HUES6 (cell line): ENCODE data around the gene ECPAS.
"Not testable (repeated sequence)": the region's sequence is repeated elsewhere in the genome, so short reads cannot be mapped to it uniquely, and the experiment has no call there.

Experiments used
- H3K27ac ChIP-seq: 2 replicates; pipeline ENCODE4 v1.7.0; 2013; ENCODE audit warnings: low read depth, mild to moderate bottlenecking, low read length, inconsistent platforms
- H3K27me3 ChIP-seq: 2 replicates; pipeline ENCODE4 v1.6.1; 2013; ENCODE audit warnings: low read length; ENCODE audit not compliant: control insufficient read depth, insufficient read depth
- H3K36me3 ChIP-seq: 2 replicates; pipeline ENCODE4 v1.6.1; 2013; ENCODE audit warnings: low read length; ENCODE audit not compliant: control insufficient read depth, insufficient read depth
- H3K4me1 ChIP-seq: 2 replicates; pipeline ENCODE4 v1.6.1; 2013; ENCODE audit warnings: low read length; ENCODE audit not compliant: control insufficient read depth, insufficient read depth
- H3K4me3 ChIP-seq: 2 replicates; pipeline ENCODE4 v1.5.1; 2013; ENCODE audit warnings: low read depth, low read length
- H3K9ac ChIP-seq: one replicate; pipeline ENCODE4 v1.6.1; 2013; ENCODE audit warnings: mild to moderate bottlenecking, low read length
- H3K9me3 ChIP-seq: 2 replicates; pipeline ENCODE4 v1.6.1; 2013; ENCODE audit warnings: low read depth, low read length; ENCODE audit not compliant: control insufficient read depth, insufficient read depth

Gene ECPAS

DNA sequence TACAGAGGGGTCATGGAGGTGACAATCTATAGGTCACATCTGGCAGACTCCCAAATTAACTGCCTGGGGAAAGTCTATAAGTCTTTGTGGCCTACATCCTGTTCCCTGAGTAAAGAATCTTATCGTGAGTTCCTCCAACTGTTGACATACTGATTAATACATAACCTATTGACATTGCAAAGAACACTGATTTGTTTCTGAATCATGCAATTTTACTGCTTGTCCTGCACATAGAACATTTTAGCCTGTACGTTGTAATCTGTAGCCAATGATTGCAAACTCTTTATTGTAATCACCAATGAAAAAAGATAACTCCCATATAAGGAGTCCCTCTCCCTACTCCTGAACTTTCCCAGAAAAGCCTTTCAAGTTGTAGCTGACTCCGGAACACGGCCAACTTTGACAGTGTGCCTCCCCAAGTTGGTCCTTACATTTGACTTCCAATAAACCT, 135.3 kb downstream of the ECPAS start:
- H3K27me3 ChIP-seq = no peaks in the 10 kb centered on the region
- no peak overlapping the region for H3K9ac ChIP-seq
- no peak overlapping the region for H3K27ac ChIP-seq
- H3K36me3 ChIP-seq = no peaks in the 10 kb centered on the region
- H3K9me3 ChIP-seq = no peaks in the 10 kb centered on the region
- no peak overlapping the region for H3K4me3 ChIP-seq
- no peaks in the 10 kb centered on the region for H3K4me1 ChIP-seq

DNA sequence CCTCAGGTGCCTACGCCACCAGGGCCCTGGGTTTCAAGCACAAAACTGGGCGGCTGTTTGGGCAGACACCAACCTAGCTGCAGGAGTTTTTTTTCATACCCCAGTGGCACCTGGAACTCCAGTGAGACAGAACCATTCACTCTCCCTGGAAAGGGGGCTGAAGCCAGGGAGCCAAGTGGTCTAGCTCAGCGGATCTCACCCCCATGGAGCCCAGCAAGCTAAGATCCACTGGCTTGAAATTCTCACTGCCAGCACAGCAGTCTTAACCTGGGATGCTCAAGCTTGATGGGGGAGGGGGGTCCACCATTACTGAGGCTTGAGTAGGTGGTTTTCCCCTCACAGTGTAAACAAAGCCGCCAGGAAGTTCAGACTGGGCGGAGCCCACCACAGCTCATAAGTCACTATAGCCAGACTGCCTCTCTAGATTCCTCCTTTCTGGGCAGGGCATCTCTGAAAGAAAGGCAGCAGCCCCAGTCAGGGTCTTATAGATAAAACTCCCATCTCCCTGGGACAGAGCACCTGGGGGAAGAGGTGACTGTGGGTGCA, 149.8 kb downstream of the ECPAS start:
- H3K36me3 ChIP-seq, H3K4me3 ChIP-seq, H3K4me1 ChIP-seq, H3K27ac ChIP-seq, H3K9ac ChIP-seq, H3K9me3 ChIP-seq, H3K27me3 ChIP-seq: not testable (repeated sequence)

DNA sequence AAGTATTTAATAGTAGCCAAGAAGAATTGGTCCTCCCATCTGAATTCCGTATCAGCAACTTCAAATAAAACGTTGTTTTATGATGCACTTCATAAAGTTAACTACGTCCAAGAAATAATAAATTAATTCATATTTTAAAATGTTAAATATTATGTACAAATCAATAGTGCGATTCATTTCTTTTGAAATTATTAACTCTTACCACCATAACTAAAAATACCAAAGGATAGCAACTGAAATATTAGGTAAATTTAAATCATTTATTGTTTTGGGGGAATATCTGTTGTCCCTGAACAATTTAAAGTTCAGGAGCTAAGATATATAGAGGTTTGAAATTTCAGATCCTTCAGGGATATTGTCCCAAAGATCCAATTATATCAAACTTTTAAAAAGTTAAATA, 154.1 kb downstream of the ECPAS start, which contains the start of gene OR2K2:
Gene OR2K2, minus strand, starts transcription at position 101 of the 400 bp plus-strand sequence. CDS start 1,791 bp downstream, outside the sequence.
- H3K9me3 ChIP-seq = no peaks in the 10 kb centered on the region
- no peak within 1 kb of the TSS for H3K27ac ChIP-seq
- H3K4me1 ChIP-seq = peaks cover 6% of the 10 kb centered on the region
- no peak within 1 kb of the TSS for H3K9ac ChIP-seq
- H3K27me3 ChIP-seq = no peaks in the 10 kb centered on the region; the same call in 1 of the 2 replicates
- H3K36me3 ChIP-seq = no peaks in the 10 kb centered on the region
- no peak within 1 kb of the TSS for H3K4me3 ChIP-seq

DNA sequence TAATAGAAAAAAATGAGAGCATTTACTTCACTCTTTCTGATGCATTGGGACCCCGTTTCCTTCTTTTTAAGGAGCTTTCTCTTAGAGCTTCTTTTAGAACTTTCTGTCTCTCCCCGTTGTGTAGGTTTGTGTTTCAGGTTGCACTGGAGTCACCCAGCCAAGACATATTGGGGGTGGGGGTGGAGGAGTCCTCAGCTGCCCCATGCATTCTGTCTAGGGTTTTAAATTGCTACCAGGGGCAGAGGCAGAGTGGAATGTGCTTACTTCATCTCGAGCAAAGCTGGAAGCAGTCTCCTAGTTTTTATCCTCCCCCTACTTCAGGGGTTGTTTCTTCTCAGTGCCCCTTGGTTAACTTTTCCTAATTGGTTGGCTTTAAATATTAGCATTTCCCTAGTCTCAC, 163.6 kb downstream of the ECPAS start:
- no peaks in the 10 kb centered on the region for H3K27me3 ChIP-seq
- H3K4me3 ChIP-seq = no peak overlapping the region
- H3K9me3 ChIP-seq = 0 out of 2 replicates have a peak, but pooled peaks cover 7% of the 10 kb centered on the region
- H3K27ac ChIP-seq = no peak overlapping the region
- no peaks in the 10 kb centered on the region for H3K4me1 ChIP-seq
- no peaks in the 10 kb centered on the region for H3K36me3 ChIP-seq
- H3K9ac ChIP-seq = no peak overlapping the region

DNA sequence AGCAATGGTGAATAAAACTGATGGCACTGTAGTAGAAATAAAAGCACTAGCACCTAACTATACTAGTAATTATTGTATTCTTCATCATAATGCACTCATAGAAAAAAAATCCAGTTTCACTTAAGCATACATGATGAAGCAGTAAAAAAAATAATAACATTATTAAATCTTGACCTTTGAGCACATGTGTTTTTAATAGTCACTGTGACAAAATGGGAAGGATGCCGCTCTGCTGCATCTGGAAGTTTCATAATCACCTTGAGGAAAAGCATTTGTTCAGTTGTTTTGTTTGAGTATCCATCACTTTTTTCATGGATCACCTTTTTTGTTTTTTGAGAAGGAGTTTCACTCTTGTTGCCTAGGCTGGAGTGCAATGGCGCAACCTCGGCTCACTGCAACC, 167.4 kb downstream of the ECPAS start:
- H3K9me3 ChIP-seq = 0 out of 2 replicates have a peak, but pooled peaks cover 5% of the 10 kb centered on the region
- no peak overlapping the region for H3K27ac ChIP-seq
- no peaks in the 10 kb centered on the region for H3K36me3 ChIP-seq
- no peaks in the 10 kb centered on the region for H3K27me3 ChIP-seq
- H3K9ac ChIP-seq = no peak overlapping the region
- no peaks in the 10 kb centered on the region for H3K4me1 ChIP-seq
- H3K4me3 ChIP-seq = no peak overlapping the region
